Smooth muscle cell (in vitro differentiated cells): ENCODE results near the gene LITAFD. TPM values are rescaled to one million over a fixed set of nuclear protein-coding genes. Genes with fewer than 3 reads are reported as not detected.

ENCODE experiments used
- DNase-seq: peaks from one replicate; lab custom pipeline; 2025; ENCODE audit not compliant: unreplicated experiment; lab: John Stamatoyannopoulos, UW
- H2AFZ ChIP-seq: fragments of 200-600 bp; sonication (generic); 2 replicates; pipeline ENCODE4 v1.6.0; 2016; ENCODE audit warnings: antibody characterized with exemption, low read depth, mild to moderate bottlenecking
- H3F3A ChIP-seq: fragments of 200-600 bp; sonication (generic); 2 replicates; pipeline ENCODE4 v1.6.0; 2017; ENCODE audit warnings: antibody characterized with exemption, low read depth
- H3K27ac ChIP-seq: fragments of 200-600 bp; sonication (generic); 2 replicates; pipeline ENCODE4 v1.5.1; 2016; ENCODE audit warnings: low read depth, mild to moderate bottlenecking
- H3K27me3 ChIP-seq: fragments of 200-600 bp; sonication (generic); 2 replicates; pipeline ENCODE4 v1.6.1; 2016; ENCODE audit warnings: low read depth, mild to moderate bottlenecking
- H3K36me3 ChIP-seq: fragments of 200-600 bp; sonication (generic); 2 replicates; pipeline ENCODE4 v1.5.1; 2016; ENCODE audit warnings: low read depth
- H3K4me1 ChIP-seq: fragments of 200-600 bp; sonication (generic); 2 replicates; pipeline ENCODE4 v1.5.1; 2016; ENCODE audit warnings: low read depth
- H3K4me2 ChIP-seq: fragments of 200-600 bp; sonication (generic); 2 replicates; pipeline ENCODE4 v1.6.0; 2016; ENCODE audit warnings: mild to moderate bottlenecking
- H3K4me3 ChIP-seq: fragments of 200-600 bp; sonication (generic); 2 replicates; pipeline ENCODE4 v1.5.1; 2016; ENCODE audit warnings: mild to moderate bottlenecking
- H3K79me2 ChIP-seq: fragments of 200-600 bp; sonication (generic); 2 replicates; pipeline ENCODE4 v1.6.0; 2016; ENCODE audit warnings: low read depth, mild to moderate bottlenecking
- H3K9ac ChIP-seq: fragments of 200-600 bp; sonication (generic); 2 replicates; pipeline ENCODE4 v1.6.0; 2016; ENCODE audit warnings: low read depth
- H3K9me3 ChIP-seq: fragments of 200-600 bp; sonication (generic); replicated peaks from 2 replicates; pipeline ENCODE4 v1.5.1; 2016; ENCODE audit warnings: low read depth
- H4K20me1 ChIP-seq: fragments of 200-600 bp; sonication (generic); 2 replicates; pipeline ENCODE4 v1.6.0; 2016; ENCODE audit warnings: low read depth
- whole genome bisulfite sequencing: methylation state at CpG from one replicate; pipeline ENCODE4 v1.1.7; 2016; ENCODE audit warnings: low lambda C conversion rate; 5-methylcytosine and 5-hydroxymethylcytosine counted together
- polyA plus RNA-seq: library from polyadenylated mRNA; unstranded; fragments of >200 nt; fragmentation: Nextera tagmentation; extraction: Ambion mirVana; gene quantifications from 2 replicates; pipeline ENCODE4 v1.2.1, GENCODE V29; 2016
- total RNA-seq: library from RNA; depleted of rRNA; stranded (reverse); fragments of >200 nt; gene quantifications from 2 replicates; pipeline ENCODE4 v1.2.3, GENCODE V29; 2014
- TF ChIP-seq, protein P1 (sequence below): fragments of 200-600 bp; sonication (generic); IDR thresholded peaks from 2 replicates; pipeline ENCODE4 v1.5.1; 2017; ENCODE audit warnings: borderline replicate concordance, mild to moderate bottlenecking, antibody characterized with exemption; ENCODE audit not compliant: insufficient read depth, poor library complexity, severe bottlenecking

The LITAFD gene
- total and polyA plus RNA-seq, 2 experiments from 2014 or later, result not detected

DNA sequence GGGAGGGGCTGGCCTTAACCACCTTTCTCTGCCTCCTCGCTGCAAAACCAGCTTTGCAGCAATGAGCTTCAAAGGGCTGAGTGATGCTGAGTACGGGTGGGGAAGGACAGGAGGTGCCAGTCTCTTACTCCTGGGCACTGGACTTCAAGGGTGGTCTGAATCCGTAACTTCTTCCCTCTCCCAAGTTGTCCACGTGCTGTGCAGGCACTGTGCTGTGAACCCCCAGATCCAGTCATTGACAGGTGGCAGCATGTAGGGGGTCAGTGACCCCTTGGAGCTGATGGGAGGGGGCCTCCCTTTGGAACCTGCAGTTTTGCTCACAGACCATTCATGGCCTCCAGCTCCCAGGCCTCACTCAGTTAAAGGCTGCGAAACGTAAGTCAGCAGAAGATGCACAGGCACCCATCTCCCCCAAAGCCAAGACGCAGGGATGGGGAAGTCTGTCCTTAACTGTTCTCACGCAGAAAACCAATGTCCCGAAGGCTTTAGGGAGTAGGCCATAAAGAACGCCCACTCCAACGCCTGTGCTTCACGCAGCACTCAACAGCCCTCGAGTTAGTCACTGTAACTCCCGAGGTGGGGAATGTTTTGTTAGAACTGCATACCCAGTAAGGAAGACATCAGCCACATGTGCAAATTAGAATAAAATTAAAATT lies 7.9 kb downstream of the LITAFD start:
- Histone ChIP-seq H3K4me3 (no peak overlapping the region), H3K9ac (no peak overlapping the region), H3K4me2 (no peak overlapping the region), H3K9me3 (no peaks in the 10 kb centered on the region), H2AFZ (no peak overlapping the region), H3K36me3 (peaks cover 14% of the 10 kb centered on the region), H3K27me3 (no peaks in the 10 kb centered on the region), H3K79me2 (peaks cover 3% of the 10 kb centered on the region), H3F3A (peaks cover 7% of the 10 kb centered on the region), H3K27ac (no peak overlapping the region), H4K20me1 (peaks cover 94% of the 10 kb centered on the region), H3K4me1 (peaks cover 14% of the 10 kb centered on the region)
- no peak for DNase-seq
- TF ChIP-seq, protein P1, sequence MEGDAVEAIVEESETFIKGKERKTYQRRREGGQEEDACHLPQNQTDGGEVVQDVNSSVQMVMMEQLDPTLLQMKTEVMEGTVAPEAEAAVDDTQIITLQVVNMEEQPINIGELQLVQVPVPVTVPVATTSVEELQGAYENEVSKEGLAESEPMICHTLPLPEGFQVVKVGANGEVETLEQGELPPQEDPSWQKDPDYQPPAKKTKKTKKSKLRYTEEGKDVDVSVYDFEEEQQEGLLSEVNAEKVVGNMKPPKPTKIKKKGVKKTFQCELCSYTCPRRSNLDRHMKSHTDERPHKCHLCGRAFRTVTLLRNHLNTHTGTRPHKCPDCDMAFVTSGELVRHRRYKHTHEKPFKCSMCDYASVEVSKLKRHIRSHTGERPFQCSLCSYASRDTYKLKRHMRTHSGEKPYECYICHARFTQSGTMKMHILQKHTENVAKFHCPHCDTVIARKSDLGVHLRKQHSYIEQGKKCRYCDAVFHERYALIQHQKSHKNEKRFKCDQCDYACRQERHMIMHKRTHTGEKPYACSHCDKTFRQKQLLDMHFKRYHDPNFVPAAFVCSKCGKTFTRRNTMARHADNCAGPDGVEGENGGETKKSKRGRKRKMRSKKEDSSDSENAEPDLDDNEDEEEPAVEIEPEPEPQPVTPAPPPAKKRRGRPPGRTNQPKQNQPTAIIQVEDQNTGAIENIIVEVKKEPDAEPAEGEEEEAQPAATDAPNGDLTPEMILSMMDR, result no peak
- WGBS, result 74% methylated on average over 14 of the region's 14 CpGs

DNA sequence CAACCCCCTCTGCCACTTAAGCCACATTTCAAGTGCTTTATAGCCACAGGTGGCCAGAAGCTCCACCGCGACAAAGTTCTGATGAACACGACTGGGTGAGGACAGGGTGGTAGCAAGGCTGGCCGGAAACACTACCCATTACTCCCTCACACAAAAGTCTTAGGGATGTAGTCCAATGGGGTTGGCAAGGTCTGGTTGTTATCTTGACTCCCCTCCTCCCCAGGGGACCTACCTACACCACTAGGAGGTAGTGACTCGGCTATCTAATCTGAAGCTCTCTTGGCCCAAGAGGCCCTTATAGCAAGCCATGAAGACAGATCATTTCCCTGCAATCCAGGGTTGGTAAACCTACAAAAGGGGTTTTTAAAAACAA lies 8.4 kb downstream of the LITAFD start:
- H3K4me2 ChIP-seq, result no peak overlapping the region
- WGBS, result 92% methylated on average over 5 of the region's 5 CpGs
- TF ChIP-seq, protein P1, result no peak
- H3K9me3 ChIP-seq, result no peaks in the 10 kb centered on the region
- H2AFZ ChIP-seq, result no peak overlapping the region
- peaks cover 17% of the 10 kb centered on the region for H3K36me3 ChIP-seq
- H3K27ac ChIP-seq, result no peak overlapping the region
- peaks cover 89% of the 10 kb centered on the region for H4K20me1 ChIP-seq
- no peak overlapping the region for H3K4me3 ChIP-seq
- H3K27me3 ChIP-seq, result no peaks in the 10 kb centered on the region
- peaks cover 13% of the 10 kb centered on the region for H3K4me1 ChIP-seq
- no peak overlapping the region for H3K9ac ChIP-seq
- no peak for DNase-seq
- H3F3A ChIP-seq, result peaks cover 5% of the 10 kb centered on the region
- H3K79me2 ChIP-seq, result peaks cover 3% of the 10 kb centered on the region

DNA sequence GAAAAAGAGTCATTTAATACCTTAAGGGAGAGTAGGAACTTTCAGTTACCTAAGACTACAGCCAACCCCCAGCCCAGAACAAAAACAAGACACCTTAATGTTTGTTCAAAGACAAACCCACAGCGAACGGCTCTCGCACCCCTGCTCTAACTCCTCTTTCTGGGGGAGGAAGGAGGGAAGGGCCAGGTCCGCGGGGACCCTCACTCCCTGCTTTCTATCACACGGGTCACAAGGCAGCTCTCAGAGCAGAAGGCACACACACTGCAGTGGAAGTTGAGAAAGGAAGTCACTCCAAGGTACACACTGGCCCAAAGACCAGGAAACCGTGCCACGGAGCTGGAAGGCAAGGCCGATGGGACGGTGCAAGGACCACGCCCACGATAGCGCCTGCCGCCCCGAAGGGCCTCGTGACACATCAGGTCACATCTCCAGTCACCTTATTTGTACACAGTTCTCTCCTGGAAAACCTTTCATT lies 10.0 kb downstream of the LITAFD start:
- H3K4me2 ChIP-seq, result no peak overlapping the region
- peaks cover 83% of the 10 kb centered on the region for H4K20me1 ChIP-seq
- no peaks in the 10 kb centered on the region for H3K27me3 ChIP-seq
- H3K4me1 ChIP-seq, result no peaks in the 10 kb centered on the region
- TF ChIP-seq, protein P1, result no peak
- H3K9me3 ChIP-seq, result no peaks in the 10 kb centered on the region
- no peak overlapping the region for H3K4me3 ChIP-seq
- H3K9ac ChIP-seq, result no peak overlapping the region
- WGBS, result 98% methylated on average over 16 of the region's 16 CpGs
- no peak overlapping the region for H3K27ac ChIP-seq
- H3F3A ChIP-seq, result peaks cover 3% of the 10 kb centered on the region
- peaks cover 24% of the 10 kb centered on the region for H3K36me3 ChIP-seq
- H2AFZ ChIP-seq, result no peak overlapping the region
- no peak for DNase-seq
- peaks cover 3% of the 10 kb centered on the region for H3K79me2 ChIP-seq

DNA sequence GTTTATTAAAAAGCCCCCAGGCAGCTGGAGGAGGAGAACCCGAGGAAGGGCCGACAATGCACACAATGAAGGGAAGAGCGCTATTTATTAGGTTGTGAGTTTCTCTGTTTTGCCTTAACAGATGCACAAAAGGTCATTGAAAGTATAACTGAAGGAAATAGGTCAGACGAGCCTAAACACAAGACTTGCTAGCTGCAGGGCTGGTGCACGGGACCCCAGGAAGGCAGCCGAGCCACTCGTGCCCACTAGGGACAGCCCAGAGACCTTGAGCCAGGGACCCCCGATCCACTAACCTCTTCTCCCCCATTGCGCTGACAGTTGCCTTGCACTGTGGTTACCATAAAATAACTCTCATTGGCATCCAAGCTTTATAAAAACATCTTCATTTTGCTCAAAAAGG lies 11.3 kb downstream of the LITAFD start:
- TF ChIP-seq, protein P1, result no peak
- 95% methylated on average over 9 of the region's 9 CpGs for WGBS
- no peaks in the 10 kb centered on the region for H3K4me1 ChIP-seq

More for the DNA sequence above, 11.3 kb downstream of the LITAFD start:
- Histone ChIP-seq H3K27me3 (no peaks in the 10 kb centered on the region), H3K27ac (no peak overlapping the region), H3K79me2 (peaks cover 3% of the 10 kb centered on the region), H3F3A (peaks cover 3% of the 10 kb centered on the region), H3K4me3 (no peak overlapping the region), H2AFZ (no peak overlapping the region), H3K4me2 (no peak overlapping the region), H4K20me1 (peaks cover 81% of the 10 kb centered on the region), H3K9me3 (no peaks in the 10 kb centered on the region), H3K36me3 (peaks cover 35% of the 10 kb centered on the region), H3K9ac (no peak overlapping the region)
- no peak for DNase-seq
